GM12873 (cell line): ENCODE measurements around the gene CSMD2.

ENCODE experiments used
- TF ChIP-seq, protein P1 (sequence below): IDR thresholded peaks from 2 replicates; pipeline ENCODE4 v1.5.1; 2012; ENCODE audit warnings: low read depth, mild to moderate bottlenecking, moderate library complexity, low read length, control low read depth; ENCODE audit not compliant: insufficient read depth; ENCODE audit errors: missing control alignments

Gene CSMD2

DNA sequence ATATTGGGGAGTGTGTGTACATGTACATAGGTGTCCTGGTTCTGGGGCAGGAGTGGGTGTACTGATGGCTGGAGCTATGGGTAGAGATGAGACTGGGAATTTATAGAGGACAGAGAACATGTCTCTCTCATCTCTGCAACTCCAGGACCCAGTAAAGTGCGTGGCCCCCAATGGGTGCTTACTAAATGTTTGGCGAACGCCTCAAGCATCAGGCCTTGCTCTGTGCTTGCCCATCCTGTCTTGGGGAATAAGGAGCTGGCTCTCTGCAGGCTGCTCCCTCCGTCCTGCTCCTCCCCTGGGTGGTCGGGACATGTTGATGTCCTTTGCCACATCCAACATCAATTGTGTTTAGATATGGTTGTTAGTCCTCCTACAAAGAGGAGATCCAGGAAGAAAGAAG, 530.9 kb downstream of the CSMD2 start:
- TF ChIP-seq, protein P1, sequence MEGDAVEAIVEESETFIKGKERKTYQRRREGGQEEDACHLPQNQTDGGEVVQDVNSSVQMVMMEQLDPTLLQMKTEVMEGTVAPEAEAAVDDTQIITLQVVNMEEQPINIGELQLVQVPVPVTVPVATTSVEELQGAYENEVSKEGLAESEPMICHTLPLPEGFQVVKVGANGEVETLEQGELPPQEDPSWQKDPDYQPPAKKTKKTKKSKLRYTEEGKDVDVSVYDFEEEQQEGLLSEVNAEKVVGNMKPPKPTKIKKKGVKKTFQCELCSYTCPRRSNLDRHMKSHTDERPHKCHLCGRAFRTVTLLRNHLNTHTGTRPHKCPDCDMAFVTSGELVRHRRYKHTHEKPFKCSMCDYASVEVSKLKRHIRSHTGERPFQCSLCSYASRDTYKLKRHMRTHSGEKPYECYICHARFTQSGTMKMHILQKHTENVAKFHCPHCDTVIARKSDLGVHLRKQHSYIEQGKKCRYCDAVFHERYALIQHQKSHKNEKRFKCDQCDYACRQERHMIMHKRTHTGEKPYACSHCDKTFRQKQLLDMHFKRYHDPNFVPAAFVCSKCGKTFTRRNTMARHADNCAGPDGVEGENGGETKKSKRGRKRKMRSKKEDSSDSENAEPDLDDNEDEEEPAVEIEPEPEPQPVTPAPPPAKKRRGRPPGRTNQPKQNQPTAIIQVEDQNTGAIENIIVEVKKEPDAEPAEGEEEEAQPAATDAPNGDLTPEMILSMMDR, result no peak

DNA sequence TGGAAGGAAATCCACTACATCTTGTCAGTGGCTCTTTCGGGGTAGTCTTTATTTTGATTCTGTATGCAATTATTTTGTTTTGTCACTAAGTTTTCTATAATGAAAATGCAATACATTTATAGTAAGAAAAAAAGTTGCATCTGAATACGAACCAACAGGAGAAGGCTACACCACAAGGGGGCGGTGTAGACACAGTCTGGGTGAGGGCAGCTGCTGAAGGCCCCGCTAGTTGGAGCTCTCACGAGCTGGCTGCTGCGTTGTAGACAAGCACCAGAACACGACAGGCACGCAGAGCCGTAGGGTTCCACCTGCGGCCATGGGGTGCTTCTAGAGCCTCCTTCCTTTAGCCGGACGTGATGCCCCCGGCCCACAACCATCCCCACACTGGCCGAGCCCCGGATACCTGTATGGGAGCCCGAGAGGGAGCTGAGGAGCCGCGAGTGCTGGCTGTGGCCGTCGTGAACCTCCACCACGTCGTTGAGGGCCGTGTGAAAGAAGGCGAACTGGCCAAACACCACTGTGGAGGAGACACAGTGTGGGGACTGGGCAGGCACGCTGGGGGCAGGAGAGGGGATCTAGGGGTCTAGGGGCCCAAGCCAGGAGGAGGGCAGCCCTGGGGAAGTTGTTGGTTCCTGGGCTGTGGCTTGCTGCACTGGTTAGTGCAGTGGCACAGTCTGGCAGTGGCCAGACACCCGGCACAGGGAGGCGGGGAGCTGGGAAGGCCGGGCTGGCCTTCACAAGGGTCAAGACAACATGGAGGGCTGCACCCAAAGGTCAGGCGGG, 531.8 kb downstream of the CSMD2 start:
- TF ChIP-seq, protein P1, result peak; percentile 99

DNA sequence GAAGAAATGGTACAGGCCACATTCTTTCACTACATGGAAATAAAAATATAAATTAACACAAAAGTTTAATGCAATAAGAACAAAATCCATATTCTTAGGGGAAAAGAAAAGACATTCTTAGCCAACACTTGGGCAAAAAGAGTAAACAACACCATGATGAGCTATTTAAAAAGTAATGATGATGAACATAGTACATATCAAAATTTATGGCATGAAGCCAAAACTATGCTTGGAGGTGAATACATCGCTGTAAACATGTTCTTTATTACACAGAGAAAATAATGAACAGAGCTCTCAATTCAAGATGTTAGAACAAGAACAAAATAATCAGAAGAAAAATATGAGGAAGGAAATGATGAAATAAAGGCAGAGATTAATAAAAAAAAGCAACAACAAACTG, 534.3 kb downstream of the CSMD2 start:
- TF ChIP-seq, protein P1, result no peak

DNA sequence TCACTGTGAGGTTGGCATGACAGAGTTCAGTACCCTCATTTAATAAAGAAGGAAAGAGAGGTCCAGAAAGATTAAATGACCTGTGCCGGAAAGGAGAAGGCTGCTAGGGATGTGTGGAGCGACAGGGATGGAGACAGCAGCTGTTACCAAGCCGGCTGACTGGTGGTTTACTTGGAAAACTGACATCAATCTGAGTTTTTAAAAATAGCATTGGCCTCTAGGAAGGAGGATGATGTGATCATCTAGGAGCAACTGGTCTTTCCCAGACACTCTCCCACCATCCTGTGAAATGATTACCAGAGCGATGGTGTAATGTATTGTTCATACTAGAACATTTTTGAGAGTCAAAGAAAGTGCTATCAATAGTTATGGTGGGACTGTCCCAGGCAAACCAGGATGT, 538.2 kb downstream of the CSMD2 start:
- TF ChIP-seq, protein P1, result no peak

DNA sequence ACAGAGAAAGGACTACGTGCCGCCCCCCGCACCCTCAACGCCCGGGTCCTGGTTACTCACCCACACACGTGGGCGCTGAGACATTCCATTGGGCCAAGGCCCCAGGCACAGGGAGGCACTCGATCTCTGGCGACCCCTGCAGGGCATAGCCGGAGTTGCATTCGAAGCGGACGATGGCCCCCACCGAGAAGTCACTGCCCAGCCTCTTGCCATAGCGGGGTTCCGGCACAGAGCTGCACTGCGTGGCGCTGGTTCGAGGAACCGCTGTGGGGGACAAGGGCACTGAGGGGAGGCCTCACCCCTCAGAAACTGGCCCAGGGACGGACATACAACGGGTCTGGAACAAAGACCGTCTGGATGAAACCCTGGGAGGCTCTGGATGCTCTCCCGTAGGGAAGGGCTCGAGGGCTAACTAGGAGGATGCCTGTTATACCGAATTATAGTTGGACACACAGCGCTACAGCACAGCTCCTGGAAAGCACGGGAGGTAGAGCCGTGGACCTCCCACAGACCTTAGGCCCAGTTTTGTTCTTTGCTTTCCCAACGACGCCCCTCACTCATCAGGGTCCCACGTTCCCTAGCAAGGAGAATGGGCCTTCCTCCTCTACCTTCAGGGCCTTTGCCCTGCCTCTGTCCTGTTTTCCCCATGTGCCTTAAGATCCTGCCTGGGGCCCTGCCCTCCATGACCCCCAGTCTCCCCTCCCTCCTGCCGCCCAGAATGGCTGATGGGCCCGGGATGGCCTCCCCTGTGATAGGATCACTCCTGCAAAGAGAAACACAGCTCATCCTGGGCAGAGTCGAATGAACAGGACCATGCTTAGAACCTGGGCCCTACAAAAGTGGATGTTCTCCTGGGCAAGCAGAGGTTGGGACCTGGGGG, 539.8 kb downstream of the CSMD2 start:
- TF ChIP-seq, protein P1, result peak; percentile 72

GRCh38 chr1:33624261-33624990, 540.6 kb downstream of the CSMD2 start:
- TF ChIP-seq, protein P1, result no peak
